Mammary epithelial cell (primary cell): ENCODE results near the gene PPP2R5D.

Source experiments
- EZH2 ChIP-seq: IDR thresholded peaks from 2 replicates; pipeline ENCODE4 v1.6.1; 2012; ENCODE audit warnings: low read length, inconsistent platforms, borderline replicate concordance
- TF ChIP-seq, protein P1 (sequence below), 2 donors: IDR thresholded peaks in 1 of 2; conservative IDR thresholded peaks in 1 of 2; 2 replicates each; pipeline ENCODE4 v1.5.1; 2011 to 2012; ENCODE audit warnings: inconsistent platforms in 2 of 2, low read length in 2 of 2, mild to moderate bottlenecking in 2 of 2, control low read depth in 1 of 2, low read depth in 1 of 2; ENCODE audit not compliant: insufficient read depth in 1 of 2; ENCODE audit errors: extremely low read depth in 1 of 2

DNA sequence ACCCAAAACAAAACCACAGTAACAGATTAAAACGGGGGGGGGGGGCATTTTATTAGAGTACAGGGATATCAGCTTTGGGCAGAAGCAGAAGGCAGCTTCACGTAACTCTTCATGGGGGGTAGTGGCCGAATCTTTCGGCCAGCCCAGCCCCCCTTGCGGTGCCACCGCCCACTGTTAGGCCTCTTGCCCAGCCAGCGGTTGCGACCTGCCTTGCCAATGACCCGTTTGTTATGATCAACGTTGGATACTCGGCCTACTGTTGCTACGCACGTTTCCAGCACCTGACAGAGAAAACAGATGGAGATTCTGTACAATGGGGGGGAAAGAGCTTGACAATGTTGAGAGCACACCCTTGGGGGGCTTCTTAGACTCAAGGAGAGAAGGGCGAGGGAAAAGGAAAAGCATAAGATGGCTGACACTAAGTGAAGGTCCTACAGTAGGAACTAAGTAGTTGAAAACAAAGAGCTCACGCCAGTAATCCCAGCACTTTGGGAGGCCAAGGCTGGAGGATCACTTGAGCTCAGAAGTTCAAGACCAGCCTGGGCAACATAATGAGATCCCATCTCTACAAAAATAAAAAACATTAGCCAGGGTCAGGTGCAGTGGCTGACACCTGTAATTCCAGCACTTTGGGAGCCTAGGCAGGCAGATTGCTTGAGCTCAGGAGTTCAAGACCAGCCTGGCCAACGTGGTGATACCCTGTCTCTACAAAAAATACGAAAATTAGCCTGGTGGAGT lies 70.0 kb downstream of the PPP2R5D start:
- TF ChIP-seq, protein P1, sequence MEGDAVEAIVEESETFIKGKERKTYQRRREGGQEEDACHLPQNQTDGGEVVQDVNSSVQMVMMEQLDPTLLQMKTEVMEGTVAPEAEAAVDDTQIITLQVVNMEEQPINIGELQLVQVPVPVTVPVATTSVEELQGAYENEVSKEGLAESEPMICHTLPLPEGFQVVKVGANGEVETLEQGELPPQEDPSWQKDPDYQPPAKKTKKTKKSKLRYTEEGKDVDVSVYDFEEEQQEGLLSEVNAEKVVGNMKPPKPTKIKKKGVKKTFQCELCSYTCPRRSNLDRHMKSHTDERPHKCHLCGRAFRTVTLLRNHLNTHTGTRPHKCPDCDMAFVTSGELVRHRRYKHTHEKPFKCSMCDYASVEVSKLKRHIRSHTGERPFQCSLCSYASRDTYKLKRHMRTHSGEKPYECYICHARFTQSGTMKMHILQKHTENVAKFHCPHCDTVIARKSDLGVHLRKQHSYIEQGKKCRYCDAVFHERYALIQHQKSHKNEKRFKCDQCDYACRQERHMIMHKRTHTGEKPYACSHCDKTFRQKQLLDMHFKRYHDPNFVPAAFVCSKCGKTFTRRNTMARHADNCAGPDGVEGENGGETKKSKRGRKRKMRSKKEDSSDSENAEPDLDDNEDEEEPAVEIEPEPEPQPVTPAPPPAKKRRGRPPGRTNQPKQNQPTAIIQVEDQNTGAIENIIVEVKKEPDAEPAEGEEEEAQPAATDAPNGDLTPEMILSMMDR (conservative IDR thresholded peaks at IDR 0.05 in 1 of 2, IDR thresholded peaks at IDR 0.05 in 1 of 2; ENCODE audit: extremely low read depth in 1 of 2, insufficient read depth in 1 of 2, low read depth in 1 of 2, low read length in 2 of 2), result no peak
- TF ChIP-seq EZH2, result no peak
